Activated naive CD4-positive, alpha-beta T cell (primary cell): ENCODE data around the gene SLC35G3.
A peak's percentile ranks its signal among the peaks of the same experiment; 100 is the strongest.
"Not testable (repeated sequence)": the region's sequence is repeated elsewhere in the genome, so short reads cannot be mapped to it uniquely, and the experiment has no call there.

Source experiments
- DNase-seq, 4 experiments: peaks; one replicate each; lab custom pipeline; 2025; lab: John Stamatoyannopoulos, UW

The SLC35G3 gene

GRCh38 chr17:35164716-35165115, 29.5 kb downstream of the SLC35G3 start:
- DNase-seq, result no peak

- no peak for DNase-seq
These were observed 30.3 kb downstream of the SLC35G3 start for GRCh38 chr17:35163886-35164285.

GRCh38 chr17:35162755-35163154, 31.4 kb downstream of the SLC35G3 start:
- DNase-seq, result no peak

DNA sequence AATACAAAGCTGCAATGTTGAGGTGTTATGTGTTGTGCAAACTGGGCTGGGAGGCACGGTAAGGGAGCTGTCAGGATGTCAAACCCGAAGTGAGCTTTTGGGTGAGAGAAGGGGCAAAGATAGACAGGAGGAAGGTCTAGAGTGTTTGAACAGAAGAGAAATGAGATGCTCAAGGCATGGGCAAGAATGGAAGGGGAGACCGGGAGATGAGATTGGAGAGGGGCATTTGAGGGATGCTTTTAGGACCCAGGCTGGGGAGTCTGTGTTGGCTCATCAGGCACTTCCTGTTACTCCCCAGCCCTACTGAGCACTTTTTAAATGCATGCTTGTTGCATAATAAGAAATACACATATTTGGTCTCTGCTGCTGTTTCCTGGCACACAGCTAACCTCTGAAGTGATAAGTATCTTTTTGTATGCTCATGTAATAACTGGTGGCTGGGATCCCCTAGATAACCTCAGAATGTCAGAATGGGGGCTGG, 32.9 kb downstream of the SLC35G3 start:
- DNase-seq, result no peak

- peak in 2 of 4 experiments; percentile 8 for DNase-seq
These were observed 33.6 kb downstream of the SLC35G3 start for GRCh38 chr17:35160354-35161201.

DNA sequence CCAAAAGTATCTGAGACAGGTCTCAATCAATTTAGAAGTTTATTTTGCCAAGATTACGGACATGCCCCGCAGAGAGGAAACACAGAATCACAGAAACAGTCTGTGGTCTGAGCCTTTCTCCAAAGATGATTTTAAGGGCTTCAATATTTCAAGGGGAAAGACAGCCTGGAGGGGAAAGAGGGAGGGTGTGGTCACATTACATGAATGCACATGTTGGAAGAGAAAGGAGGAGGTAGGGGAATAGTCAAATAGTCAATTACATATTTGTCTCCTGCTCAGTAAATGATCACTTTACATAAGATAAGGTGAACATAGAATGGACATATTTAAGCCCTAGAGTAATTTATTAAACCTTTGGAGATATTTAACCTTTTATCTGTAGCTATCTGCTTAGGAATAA, 34.3 kb downstream of the SLC35G3 start:
- DNase-seq, result no peak

DNA sequence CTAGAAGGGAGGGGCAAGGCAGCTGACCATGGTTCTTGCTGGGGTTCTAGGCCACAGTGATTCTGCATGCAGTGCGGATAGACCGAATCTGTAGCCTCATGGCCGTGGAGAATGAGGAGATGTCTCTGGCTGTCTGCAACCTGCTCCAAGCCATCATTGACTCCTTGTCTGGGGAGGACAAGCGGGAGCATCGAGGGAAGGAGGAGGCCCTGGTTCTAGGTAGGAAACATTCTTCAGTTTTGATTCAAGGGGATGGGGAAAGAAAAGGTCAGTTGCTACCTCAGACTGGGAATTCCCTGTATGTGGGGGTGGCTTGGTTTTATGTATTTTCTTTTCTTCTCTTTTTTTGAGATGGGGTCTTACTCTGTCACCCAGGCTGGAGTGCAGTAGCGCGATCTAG, 38.9 kb downstream of the SLC35G3 start:
- no peak for DNase-seq

- no peak for DNase-seq
These were observed 39.7 kb downstream of the SLC35G3 start for GRCh38 chr17:35154196-35155165.

DNA sequence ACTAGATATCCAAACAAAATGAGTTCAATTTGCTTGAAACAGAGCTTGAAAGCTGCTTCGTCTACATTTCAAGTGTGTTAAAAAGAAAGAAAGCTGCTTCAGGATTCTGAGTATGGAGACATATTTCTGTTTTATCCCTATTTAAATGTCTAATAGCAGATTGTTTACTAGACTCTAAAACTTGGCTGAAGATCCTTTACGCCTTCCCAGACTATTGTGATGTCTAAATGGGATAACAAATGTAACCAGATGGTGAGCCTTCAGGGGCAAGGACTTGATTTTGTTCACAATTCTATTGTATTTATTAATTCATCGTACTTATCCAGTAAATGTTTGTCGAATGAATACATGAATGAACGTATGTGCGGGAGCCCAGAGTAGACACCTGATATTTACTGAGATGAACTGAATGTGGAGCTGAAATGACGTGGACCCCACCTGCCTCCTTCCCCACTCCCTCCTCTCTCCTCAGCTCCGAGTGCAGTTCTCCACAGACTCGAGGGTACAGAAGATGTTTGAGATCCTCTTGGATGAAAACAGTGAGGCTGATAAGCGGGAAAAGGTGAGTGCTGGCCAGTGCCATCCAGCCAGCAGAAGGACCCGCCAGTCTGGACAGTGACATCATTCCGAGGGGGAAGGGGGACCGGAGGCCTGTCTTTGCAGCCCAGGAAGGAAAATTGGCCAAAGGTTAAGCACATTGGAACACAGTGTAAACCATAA, 41.6 kb downstream of the SLC35G3 start:
- no peak for DNase-seq

GRCh38 chr17:35151080-35151479, 43.1 kb downstream of the SLC35G3 start:
- not testable (repeated sequence) for DNase-seq

GRCh38 chr17:35149941-35150340, 44.3 kb downstream of the SLC35G3 start:
- no peak for DNase-seq

GRCh38 chr17:35148144-35148543, 46.0 kb downstream of the SLC35G3 start:
- DNase-seq, result no peak

GRCh38 chr17:35147375-35147905, 46.8 kb downstream of the SLC35G3 start, which contains the start of gene UNC45B:
TSS of gene UNC45B (plus strand) at chr17:35147817. CDS start at chr17:35148264, 447 bp downstream.
- DNase-seq, result no peak

GRCh38 chr17:35146214-35146833, 47.9 kb downstream of the SLC35G3 start:
- DNase-seq, result no peak

DNA sequence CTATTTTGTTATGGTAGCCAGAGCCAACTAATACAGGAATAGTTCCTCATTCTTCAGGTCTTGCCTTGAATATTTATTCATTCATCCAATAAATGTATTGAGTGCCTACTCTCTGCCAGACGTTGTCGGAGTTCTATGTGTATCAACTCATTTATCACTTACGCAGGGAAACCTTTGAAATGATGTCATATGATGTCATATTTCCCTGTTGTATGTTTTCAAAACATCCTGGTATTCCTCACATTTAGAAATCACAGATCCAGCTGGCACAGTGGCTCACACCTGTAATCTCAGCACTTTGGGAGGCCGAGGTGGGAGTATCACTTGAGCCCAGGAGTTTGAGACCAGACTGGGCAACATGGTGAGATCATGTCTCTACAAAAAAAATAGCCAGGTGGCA, 49.4 kb downstream of the SLC35G3 start:
- DNase-seq, result no peak
